VCaP (cell line): ENCODE results near the gene ZNF622.
"Not testable (repeated sequence)": the region's sequence is repeated elsewhere in the genome, so short reads cannot be mapped to it uniquely, and the experiment has no call there.

ENCODE experiments used
- H3K27ac ChIP-seq: fragments of 450-650 bp; 2 replicates; pipeline ENCODE4 v1.5.1; 2017
- CTCF ChIP-seq: fragments of 450-650 bp; conservative IDR thresholded peaks from 2 replicates; pipeline ENCODE4 v1.5.1; 2017; ENCODE audit warnings: mild to moderate bottlenecking, moderate library complexity

The ZNF622 gene

GRCh38 chr5:16480821-16481538 is 15.4 kb upstream of the ZNF622 start:
- H3K27ac ChIP-seq: no peak overlapping the region
- TF ChIP-seq CTCF: no peak

- no peak overlapping the region for H3K27ac ChIP-seq
- TF ChIP-seq CTCF: no peak
Measured at GRCh38 chr5:16480144-16480543, 14.5 kb upstream of the ZNF622 start.

- TF ChIP-seq CTCF: no peak
Measured at GRCh38 chr5:16477541-16477940, 11.9 kb upstream of the ZNF622 start.

GRCh38 chr5:16476417-16476816 is 10.8 kb upstream of the ZNF622 start:
- not testable (repeated sequence) for H3K27ac ChIP-seq

More at GRCh38 chr5:16477541-16477940, 11.9 kb upstream of the ZNF622 start:
- no peak overlapping the region for H3K27ac ChIP-seq

- H3K27ac ChIP-seq: no peak overlapping the region; the same call in 1 of the 2 replicates
- no peak for TF ChIP-seq CTCF
Measured at GRCh38 chr5:16471387-16471786, 5.8 kb upstream of the ZNF622 start.

- H3K27ac ChIP-seq: no peak overlapping the region; the same call in 1 of the 2 replicates
- no peak for TF ChIP-seq CTCF
Measured at GRCh38 chr5:16467363-16468219, 2.0 kb upstream of the ZNF622 start.

- H3K27ac ChIP-seq: peak overlapping the region; percentile 87
- TF ChIP-seq CTCF: no peak
Measured at GRCh38 chr5:16464664-16465543, 696 bp downstream of the ZNF622 start.
